Upper lobe of left lung (tissue), 6 donors: ENCODE data around the gene SOX5. TPM values are rescaled to one million over a fixed set of nuclear protein-coding genes. Genes with fewer than 3 reads are reported as not detected.

Source experiments
- ATAC-seq, 2 donors: fragments of 200-7000 bp; cut with Tn5 transposase; one replicate each; pipeline ENCODE4 v1.9.1; 2022; ENCODE audit warnings: mild to moderate bottlenecking in 2 of 2, moderate library complexity in 2 of 2; ENCODE audit not compliant: low FRiP score in 2 of 2
- DNase-seq, 2 donors: peaks; one replicate each; pipeline ENCODE4 v3.0.0-alpha.2; 2019 to 2020
- H3K27ac ChIP-seq, 4 donors: fragments of 200-600 bp; sonication (generic); one replicate each; pipeline ENCODE4 v1.5.1; 2016 to 2019
- H3K27me3 ChIP-seq, 4 donors: fragments of 200-600 bp; sonication (generic); one replicate each; pipeline ENCODE4 v1.5.1; 2017 to 2019
- H3K36me3 ChIP-seq, 4 donors: fragments of 200-600 bp; sonication (generic); one replicate each; pipeline ENCODE4 v1.5.1; 2016 to 2019
- H3K4me1 ChIP-seq, 4 donors: fragments of 200-600 bp; sonication (generic); one replicate each; pipeline ENCODE4 v1.5.1; 2018 to 2019
- H3K4me3 ChIP-seq, 4 donors: fragments of 200-600 bp; sonication (generic); one replicate each; pipeline ENCODE4 v1.5.1; 2017 to 2019; ENCODE audit warnings: mild to moderate bottlenecking in 2 of 4, moderate library complexity in 1 of 4
- H3K9me3 ChIP-seq, 4 donors: fragments of 200-600 bp; sonication (generic); one replicate each; pipeline ENCODE4 v1.5.1; 2018 to 2019
- CTCF ChIP-seq, 6 experiments: fragments of 450-650 bp in 4 of 6; fragments of 200-600 bp in 2 of 6; sonication (generic) in 2 of 6; IDR thresholded peaks; one replicate each; pipeline ENCODE4 v1.5.1; 2016 to 2019; ENCODE audit warnings: antibody characterized with exemption in 6 of 6
- EP300 ChIP-seq, 4 donors: sonication (generic); formaldehyde crosslinking; IDR thresholded peaks; one replicate each; pipeline ENCODE4 v1.5.1; 2017; ENCODE audit warnings: antibody characterized with exemption in 4 of 4, control low read depth in 2 of 4
- POLR2A ChIP-seq, 4 donors: fragments of 450-650 bp; IDR thresholded peaks; one replicate each; pipeline ENCODE4 v1.5.1; 2016 to 2017; ENCODE audit warnings: antibody characterized with exemption in 4 of 4, mild to moderate bottlenecking in 2 of 4
- POLR2AphosphoS5 ChIP-seq, 2 donors: sonication (generic); formaldehyde crosslinking; IDR thresholded peaks; one replicate each; pipeline ENCODE4 v1.5.1; 2017; ENCODE audit warnings: antibody characterized with exemption in 2 of 2
- WGBS, 2 donors: methylation state at CpG; one replicate each; pipeline ENCODE4 v1.1.5; 2017 to 2018; 5-methylcytosine and 5-hydroxymethylcytosine counted together
- total RNA-seq, 6 donors: library from RNA; depleted of rRNA in 4 of 6; stranded (reverse); fragments of >200 nt in 4 of 6; gene quantifications; one replicate each; pipeline versions ENCODE4 v1.1.0 to v1.2.1, GENCODE V29; 2016 to 2021
- donor health status: DM: no; HTN: no; CAD: no; lungs with moderate emphysema.
- donor health status: DM: no; HTN: yes; CAD: no; lungs with severe emphysema.

The SOX5 gene
- total RNA-seq, 6 donors from 2014 or later = 9.6 to 31.4 (median 14.5) TPM

DNA sequence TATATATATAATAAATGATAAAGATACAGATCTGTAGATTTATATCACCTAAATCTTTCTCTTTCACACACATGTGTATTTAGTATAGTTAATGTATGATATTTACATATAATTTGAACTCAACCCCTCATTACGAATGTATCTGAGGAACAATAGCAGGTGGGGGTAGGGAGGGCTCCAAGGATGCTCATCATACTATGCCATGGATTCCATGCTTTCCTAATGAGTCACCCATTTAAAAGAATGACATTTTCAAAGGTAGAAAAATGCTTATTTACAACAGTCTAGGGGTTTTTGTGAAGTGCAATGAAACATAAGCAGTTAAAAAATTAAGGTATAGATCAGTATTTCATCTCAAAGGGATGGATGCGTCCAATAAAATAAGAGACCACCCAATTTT, 181.6 kb downstream of the SOX5 start:
- Histone ChIP-seq H3K4me3 (no peak overlapping the region), H3K9me3 (no peaks in the 10 kb centered on the region), H3K27me3 (no peaks in the 10 kb centered on the region), H3K4me1 (no peaks in the 10 kb centered on the region), H3K36me3 (no peaks in the 10 kb centered on the region), H3K27ac (no peak overlapping the region)
- TF ChIP-seq POLR2A (IDR thresholded peaks at IDR 0.05) (no peak), POLR2AphosphoS5 (IDR thresholded peaks at IDR 0.05) (no peak), EP300 (IDR thresholded peaks at IDR 0.05) (no peak)
- ATAC-seq = no peak
- 78 to 80% methylated on average over 2 of the region's 2 CpGs for WGBS, 2 donors
- no peak for DNase-seq

DNA sequence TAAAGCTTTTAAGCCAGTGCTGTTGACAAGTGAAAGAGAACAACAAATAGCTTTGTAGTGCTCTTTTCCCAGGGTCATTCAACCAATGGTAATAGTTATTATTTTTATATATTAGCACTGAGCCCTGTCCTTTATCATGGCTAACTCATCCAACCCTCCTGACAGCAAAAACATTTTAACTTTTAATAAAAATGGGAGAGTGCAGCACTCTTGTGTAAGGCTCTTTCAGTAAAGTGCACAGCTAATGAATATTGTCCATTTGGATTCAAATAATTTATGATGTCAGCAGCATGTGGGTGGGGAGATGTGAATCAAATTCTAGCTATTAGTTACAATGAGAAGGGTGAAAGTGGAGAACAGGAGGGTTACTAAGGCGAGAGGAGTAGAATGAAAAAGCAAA, 185.7 kb downstream of the SOX5 start:
- DNase-seq (no peak), ATAC-seq (no peak)
- Histone ChIP-seq H3K9me3 (no peaks in the 10 kb centered on the region), H3K36me3 (no peaks in the 10 kb centered on the region), H3K4me1 (peaks cover 0 to 4% (median 0%) of the 10 kb centered on the region in 4 donors), H3K27ac (no peak overlapping the region), H3K27me3 (no peaks in the 10 kb centered on the region), H3K4me3 (no peak overlapping the region)
- no peak for TF ChIP-seq POLR2A (IDR thresholded peaks at IDR 0.05)
- no peak for TF ChIP-seq POLR2AphosphoS5 (IDR thresholded peaks at IDR 0.05)
- TF ChIP-seq EP300 (IDR thresholded peaks at IDR 0.05) = no peak
- no peak for TF ChIP-seq CTCF (IDR thresholded peaks at IDR 0.05)
- WGBS, 2 donors = 67 to 85% methylated on average over 1 of the region's 1 CpG

- H3K36me3 ChIP-seq = no peaks in the 10 kb centered on the region
- 37 to 48% methylated on average over 1 of the region's 1 CpG for WGBS, 2 donors
- ATAC-seq = no peak
- H3K9me3 ChIP-seq = no peaks in the 10 kb centered on the region
- H3K4me1 ChIP-seq = peaks cover 0 to 4% (median 0%) of the 10 kb centered on the region in 4 donors
- no peak overlapping the region for H3K4me3 ChIP-seq
- no peak overlapping the region for H3K27ac ChIP-seq
- no peak for DNase-seq
- TF ChIP-seq POLR2A (IDR thresholded peaks at IDR 0.05) (no peak), EP300 (IDR thresholded peaks at IDR 0.05) (no peak), CTCF (IDR thresholded peaks at IDR 0.05) (no peak), POLR2AphosphoS5 (IDR thresholded peaks at IDR 0.05) (no peak)
- no peaks in the 10 kb centered on the region for H3K27me3 ChIP-seq
Observed at GRCh38 chr12:23760495-23760894, 189.0 kb downstream of the SOX5 start.

DNA sequence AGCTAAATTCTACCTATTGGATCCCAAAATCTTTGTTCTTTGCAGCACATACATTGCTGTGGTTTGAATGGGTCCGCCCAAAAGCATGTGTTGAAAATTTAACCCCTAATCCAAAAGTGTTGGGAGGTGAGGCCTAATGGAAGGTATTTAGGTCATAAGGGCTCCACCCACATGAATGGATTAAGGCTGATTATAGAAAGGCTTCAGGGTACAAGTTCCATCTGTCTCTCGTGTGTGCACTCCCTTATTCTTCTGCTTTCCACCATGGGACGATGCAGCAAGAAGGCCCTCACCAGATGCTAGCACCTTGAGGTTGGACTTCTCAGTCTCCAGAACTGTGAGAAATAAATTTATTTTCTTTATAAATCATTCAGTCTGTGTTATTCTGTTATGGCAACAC, 190.9 kb downstream of the SOX5 start:
- no peak for TF ChIP-seq CTCF (IDR thresholded peaks at IDR 0.05)
- no peak for TF ChIP-seq POLR2A (IDR thresholded peaks at IDR 0.05)
- Histone ChIP-seq H3K4me1 (peaks cover 0 to 4% (median 0%) of the 10 kb centered on the region in 4 donors), H3K27me3 (no peaks in the 10 kb centered on the region), H3K9me3 (no peaks in the 10 kb centered on the region), H3K4me3 (no peak overlapping the region), H3K36me3 (no peaks in the 10 kb centered on the region), H3K27ac (no peak overlapping the region)
- 90 to 92% methylated on average over 3 of the region's 3 CpGs for WGBS, 2 donors
- ATAC-seq (no peak), DNase-seq (no peak)

DNA sequence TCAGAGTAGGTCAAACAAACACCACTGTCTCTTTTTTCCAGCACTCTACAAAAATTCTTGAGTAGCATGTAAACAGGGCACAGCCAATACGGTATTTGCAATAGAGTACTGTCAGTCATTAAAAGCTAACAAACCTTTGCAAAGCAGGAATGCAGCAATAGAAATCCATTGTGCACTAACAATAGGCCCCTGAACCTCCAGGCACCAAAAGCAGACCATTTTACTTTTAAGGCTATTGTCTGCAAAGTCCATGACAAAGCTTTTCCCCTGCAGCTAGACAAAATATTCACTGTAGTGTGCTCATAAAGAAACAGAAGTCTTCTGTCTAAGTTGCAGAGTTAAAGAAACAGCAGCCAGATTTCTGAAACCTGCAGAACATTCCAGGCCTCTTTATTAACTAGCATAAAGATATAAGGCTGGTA, 191.9 kb downstream of the SOX5 start:
- peaks cover 0 to 4% (median 0%) of the 10 kb centered on the region in 4 donors for H3K4me1 ChIP-seq
- H3K4me3 ChIP-seq = no peak overlapping the region
- 44 to 47% methylated on average over 1 of the region's 1 CpG for WGBS, 2 donors
- DNase-seq = no peak
- no peak overlapping the region for H3K27ac ChIP-seq
- TF ChIP-seq POLR2A (IDR thresholded peaks at IDR 0.05) (no peak), CTCF (IDR thresholded peaks at IDR 0.05) (no peak), POLR2AphosphoS5 (IDR thresholded peaks at IDR 0.05) (no peak), EP300 (IDR thresholded peaks at IDR 0.05) (no peak)
- no peaks in the 10 kb centered on the region for H3K27me3 ChIP-seq
- no peaks in the 10 kb centered on the region for H3K36me3 ChIP-seq
- H3K9me3 ChIP-seq = no peaks in the 10 kb centered on the region
- no peak for ATAC-seq
